ENCODE data around the gene NFATC2.
"Not testable (repeated sequence)": the region's sequence is repeated elsewhere in the genome, so short reads cannot be mapped to it uniquely, and the experiment has no call there.

The NFATC2 gene

DNA sequence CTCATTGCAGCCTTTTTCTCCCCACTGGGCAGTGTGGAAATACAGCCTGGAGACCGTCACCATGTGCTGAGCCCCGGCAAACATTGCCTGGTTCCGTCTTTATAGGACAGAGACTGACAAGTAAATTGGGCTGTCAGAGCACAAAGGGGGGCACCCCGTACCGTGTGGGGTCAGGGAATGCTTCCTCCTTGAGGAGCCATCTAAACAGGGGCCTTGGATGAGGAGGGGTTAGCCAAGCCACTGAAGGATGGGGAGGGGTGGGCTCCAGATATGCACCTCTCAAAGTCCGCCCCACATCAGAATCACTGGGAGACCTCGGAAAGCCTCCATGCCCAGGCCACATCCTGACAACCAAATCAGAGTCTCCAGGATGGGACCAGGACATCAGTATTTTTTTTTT, 73.9 kb downstream of the NFATC2 start:
- DNase-seq, result no peak

DNA sequence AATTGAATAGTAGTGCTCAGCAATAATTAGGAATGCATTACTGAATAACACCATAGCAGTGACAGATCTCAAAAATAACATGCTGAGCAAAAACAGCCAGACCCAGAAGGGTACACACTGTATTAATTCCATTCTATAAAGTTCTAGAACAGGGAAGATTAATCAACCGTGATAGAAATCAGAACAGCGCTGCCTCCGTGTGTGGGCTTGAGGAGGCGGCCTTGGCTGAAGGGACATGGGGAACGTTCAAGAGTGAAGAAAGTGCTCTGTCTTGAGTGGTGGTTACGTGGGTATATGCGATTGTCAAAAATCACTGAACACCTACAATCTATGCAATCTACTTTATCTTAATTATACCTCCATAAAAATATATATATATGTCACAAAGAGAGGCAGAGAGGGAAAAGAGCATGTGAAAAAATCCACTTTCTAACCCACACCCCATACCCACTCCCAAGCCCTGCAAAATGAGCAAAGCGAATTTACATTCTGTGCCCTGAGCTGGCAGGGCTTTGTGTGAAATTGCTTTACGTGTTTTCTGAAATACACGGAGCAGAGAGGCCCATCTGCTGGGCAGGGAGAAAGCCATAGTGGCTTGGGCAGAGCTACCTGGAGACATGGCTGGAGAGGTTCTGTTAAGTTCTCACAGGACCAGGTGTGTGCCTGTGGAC, 74.4 kb downstream of the NFATC2 start:
- DNase-seq, result no peak

DNA sequence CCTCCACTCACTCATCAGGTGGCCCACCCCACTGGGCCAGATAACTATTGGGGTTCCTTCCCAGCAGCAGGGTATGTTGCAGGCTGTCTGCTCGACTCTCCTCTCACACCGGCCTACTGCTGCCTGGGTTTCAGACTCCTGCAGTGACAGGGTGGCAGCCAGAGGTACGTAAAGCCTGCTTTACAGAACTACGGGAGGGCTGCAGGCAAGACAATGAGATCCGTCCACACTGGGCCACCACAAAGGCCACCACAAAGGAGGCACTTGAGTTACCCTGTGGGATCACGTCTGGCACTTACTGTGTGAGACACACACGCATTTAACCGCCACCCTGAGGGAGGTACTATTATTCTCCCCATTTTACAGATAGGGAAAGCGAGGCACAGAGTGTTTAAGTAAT, 78.5 kb downstream of the NFATC2 start:
- DNase-seq, result no peak

GRCh38 chr20:51463560-51463959, 79.0 kb downstream of the NFATC2 start:
- no peak for DNase-seq

- no peak for DNase-seq
Observed at GRCh38 chr20:51462566-51463276, 79.8 kb downstream of the NFATC2 start.

- not testable (repeated sequence) for DNase-seq
Observed at GRCh38 chr20:51461846-51462245, 80.7 kb downstream of the NFATC2 start.

DNA sequence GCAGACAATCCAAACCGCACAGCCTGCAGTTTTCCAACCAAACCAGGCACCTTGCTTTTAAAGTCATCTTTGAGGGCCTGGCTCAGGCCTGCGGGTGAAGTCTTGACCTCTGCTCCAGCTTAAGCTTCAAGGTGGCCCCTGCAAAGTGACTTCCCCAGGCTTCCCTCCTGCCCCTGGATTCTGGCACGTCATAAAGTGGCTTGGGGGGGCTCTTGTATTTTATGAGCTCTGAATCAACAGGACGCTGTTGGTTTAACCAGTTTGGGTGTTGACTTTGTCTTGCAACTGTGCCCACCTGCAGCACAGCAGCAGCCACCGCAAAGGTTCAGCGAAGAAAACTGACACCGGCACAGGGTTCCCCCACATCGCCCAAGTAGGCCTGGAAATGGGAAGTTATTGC, 81.2 kb downstream of the NFATC2 start:
- DNase-seq, result no peak

DNA sequence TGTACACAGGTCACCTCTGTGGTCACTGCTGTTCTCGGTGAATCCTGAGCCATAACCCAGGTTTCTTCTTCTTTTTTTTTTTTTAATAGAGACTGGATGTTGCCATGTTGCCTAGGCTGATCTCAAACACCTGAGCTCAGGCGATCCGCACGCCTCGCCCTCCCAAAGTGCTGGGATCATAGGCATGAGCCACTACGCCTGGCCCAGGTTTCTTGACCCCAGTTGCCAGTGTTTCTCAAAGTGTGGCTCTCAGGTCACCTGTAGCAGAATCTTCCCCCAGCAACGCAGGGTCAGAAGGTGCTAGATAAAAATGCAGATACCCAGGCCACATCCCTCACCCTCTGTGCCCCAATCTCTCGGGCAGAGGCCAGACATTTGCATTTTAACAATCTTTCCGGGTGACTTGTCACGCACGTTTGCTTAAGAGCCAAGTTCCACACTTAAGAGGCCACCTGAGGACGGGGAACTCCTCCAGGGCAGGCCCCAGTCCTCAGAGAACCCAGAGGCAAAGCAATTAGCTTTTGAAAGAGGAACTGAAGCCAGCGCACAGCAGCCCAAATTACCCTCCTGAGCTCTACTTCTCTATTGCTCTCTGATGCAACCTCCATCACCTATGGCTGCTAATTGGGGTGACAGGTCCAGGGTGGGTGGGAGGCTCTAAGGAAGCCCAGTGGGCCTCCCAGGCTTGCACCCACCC, 81.8 kb downstream of the NFATC2 start:
- DNase-seq, result no peak

GRCh38 chr20:51460163-51460562, 82.4 kb downstream of the NFATC2 start:
- DNase-seq, result no peak

DNA sequence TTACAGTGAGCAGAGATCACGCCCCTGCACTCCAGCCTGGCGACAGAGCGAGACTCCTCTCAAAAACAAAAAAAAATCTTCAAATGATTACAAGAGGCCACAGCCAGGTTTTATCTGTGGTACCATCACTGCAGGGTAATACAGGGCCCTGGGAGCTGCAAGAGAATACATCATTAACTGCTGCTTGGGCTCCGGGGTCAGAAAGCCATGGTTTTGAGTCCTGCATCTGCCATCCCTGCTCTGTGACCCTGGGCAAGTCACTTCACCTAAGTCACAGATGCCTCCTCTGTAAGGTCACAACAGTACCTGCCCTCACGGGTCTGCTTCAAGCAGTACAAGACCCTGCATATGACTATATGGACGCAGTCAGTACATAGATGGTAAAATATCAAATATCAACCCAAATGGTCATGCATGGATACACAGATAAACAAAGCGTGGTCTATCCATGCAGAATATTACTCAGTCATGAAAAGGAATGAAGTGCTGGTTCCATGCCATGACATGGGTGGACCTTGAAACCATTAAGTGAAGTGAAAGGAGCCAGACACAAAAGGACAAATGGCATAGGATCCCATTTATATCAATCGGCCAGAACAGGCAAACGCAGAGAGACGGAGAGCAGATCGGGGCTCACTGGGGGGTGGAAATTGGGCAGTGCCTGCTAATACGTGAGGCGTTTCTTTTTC, 83.6 kb downstream of the NFATC2 start:
- no peak for DNase-seq

DNA sequence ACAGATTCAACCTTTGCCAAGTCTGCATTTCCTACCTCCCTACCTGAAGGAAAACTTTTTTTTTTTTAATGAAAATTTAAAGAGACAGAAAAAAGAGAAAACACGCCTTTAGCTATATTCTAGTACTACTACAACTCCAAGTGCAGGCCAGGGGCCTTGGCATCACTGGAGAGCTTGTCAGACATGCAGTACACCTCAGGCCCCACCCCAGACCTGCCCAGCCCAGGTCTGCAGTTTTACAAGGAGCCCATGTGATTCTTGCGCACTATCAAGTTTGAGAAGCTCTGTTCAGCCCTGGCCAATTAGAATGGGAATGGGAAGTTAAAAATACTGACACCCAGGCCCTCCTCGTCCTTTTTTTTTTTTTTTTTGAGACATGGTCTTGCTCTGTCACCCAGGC, 85.0 kb downstream of the NFATC2 start:
- DNase-seq, result no peak

GRCh38 chr20:51456511-51457509, 85.7 kb downstream of the NFATC2 start:
- DNase-seq, result no peak

DNA sequence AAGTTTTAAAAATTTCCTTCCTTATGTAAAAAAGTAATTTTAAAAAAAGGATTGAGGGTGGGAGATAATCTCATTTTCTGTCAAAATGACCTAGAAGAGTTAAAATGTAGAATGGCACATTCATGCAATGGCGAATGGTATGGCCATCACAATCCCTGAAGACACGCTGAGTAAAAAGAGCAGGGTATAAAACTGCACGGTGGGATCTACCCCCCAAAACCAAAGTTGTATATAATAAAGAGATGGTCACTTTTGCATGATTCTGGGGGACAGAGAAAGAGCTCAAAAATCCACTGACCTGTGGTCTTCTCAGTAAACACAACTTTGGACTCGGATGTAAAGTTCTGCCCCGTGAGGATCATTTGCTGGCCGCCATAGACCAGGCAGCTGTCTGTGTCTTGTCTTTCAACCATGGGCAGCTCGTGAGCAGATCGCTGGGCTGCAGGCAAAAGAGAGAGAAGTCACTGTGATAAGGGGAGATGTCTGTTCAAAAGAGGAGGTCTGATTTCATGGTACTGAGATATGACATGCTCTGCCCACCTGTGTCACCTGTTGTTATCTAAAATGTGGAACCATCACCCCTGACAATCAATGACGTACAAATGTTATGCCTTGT, 88.2 kb downstream of the NFATC2 start:
- DNase-seq, result no peak

DNA sequence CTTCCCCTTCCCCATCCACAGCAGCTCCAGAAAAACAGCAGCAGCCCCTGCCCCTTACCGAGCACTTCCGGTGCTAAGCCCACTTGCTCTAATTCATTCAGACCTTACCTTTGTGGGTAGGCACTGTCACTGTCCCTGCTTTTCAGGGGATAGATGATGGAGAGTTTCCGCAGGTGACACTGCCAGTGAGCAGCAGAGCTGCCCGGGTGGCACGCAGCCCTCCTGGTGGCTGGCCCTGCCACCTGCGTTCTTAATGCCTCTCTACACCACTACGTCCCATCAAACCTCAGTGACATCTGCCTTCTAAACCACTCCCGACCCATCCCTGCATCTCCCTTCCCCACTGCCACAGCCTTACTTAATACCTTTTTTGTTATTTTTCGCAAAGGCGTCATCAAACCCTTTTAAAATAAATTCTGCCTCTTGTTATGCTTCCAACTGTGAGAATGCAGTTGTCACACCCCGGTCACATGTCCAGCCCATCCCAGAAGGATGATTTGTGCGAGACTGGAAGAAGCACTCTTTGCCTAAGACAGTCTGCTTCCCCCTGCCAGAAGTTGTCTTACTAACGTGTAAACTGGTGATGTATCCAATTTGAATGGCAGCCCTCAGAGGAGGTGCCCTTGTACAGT, 89.7 kb downstream of the NFATC2 start:
- DNase-seq, result no peak

DNA sequence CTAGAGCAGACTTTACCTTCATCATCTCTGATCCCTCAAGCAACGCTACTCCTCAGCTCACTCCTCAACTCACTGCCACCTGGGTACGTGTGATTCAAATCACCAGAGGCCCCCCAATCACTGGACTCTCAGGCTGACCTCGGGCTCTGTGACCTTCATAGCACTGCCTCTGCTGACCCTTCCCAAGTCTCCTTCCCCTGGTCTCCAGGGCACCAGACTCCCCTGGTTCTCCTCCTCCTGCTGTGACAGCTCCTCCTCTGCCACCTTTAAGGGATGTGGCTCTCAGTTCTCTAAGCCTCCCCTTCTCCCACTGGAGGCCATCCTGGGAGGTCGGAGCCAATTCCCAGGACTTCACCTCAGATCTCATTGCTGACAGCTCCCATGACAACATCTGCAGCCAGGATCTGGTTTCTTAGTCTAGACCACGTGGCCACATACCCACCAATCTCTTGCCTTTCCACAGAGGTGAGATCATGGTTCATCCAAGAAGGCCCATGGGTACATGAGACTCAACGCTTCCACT, 90.4 kb downstream of the NFATC2 start:
- DNase-seq, result no peak

DNA sequence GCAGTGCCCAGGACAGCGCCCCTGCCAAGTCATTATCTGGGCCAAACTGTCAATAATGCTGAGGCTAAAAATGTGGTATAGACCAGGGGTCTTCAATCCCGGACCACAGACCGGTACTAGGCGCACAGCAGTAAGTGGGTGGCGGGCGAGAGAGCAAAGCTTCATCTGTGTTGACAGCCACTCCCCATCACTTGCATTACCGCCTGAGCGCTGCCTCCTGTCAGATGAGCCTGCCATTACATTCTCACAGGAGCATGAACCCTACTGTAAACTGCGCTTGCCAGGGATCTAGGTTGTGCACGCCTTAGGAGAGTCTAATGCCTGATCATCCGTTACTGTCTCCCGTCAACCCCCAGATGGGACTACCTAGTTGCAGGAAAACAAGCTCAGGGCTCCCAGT, 91.0 kb downstream of the NFATC2 start:
- no peak for DNase-seq

DNA sequence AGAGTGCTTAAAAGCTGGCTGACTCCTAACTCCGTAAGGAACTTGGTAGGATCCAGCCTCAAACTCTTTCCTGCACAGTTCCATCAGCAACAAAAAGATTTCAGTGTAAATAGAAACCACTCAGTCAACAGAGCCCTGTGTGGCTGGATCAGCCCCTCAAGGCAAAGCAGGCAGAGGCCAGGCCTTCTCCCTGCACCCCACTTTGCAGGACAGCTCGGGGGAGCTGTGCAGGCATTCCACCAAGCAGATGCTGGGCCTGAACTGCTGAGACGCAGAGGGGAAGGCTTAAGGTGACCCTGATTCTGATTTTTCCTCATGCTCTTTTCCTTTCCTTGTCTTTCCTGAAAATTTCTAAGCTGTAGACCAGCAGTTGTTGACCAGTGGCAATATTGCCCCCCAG, 91.5 kb downstream of the NFATC2 start:
- no peak for DNase-seq

GRCh38 chr20:51450221-51450712, 92.3 kb downstream of the NFATC2 start:
- no peak for DNase-seq

- no peak for DNase-seq
Observed at GRCh38 chr20:51449498-51450220, 92.9 kb downstream of the NFATC2 start.

DNA sequence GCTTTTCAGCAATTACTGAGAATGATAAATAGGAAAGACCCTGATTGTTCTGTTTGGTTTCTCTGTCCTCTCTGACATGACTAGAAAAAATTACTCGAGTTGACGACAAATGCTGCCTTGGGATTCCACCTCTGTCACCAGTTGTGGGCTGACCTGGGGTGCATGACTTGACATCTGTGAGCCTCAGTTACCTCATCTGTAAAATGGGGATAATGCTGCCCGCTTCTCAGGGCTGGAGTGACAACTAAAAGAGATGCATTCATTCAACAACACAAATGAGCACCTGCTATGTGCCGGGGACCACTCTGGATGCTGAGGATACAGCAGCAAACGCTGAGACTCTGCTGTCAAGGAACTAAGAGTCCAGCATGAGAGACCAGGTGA, 94.8 kb downstream of the NFATC2 start:
- no peak for DNase-seq
